ENCODE results near the gene CWH43.
"Not testable (repeated sequence)": the region's sequence is repeated elsewhere in the genome, so short reads cannot be mapped to it uniquely, and the experiment has no call there.

Gene CWH43

DNA sequence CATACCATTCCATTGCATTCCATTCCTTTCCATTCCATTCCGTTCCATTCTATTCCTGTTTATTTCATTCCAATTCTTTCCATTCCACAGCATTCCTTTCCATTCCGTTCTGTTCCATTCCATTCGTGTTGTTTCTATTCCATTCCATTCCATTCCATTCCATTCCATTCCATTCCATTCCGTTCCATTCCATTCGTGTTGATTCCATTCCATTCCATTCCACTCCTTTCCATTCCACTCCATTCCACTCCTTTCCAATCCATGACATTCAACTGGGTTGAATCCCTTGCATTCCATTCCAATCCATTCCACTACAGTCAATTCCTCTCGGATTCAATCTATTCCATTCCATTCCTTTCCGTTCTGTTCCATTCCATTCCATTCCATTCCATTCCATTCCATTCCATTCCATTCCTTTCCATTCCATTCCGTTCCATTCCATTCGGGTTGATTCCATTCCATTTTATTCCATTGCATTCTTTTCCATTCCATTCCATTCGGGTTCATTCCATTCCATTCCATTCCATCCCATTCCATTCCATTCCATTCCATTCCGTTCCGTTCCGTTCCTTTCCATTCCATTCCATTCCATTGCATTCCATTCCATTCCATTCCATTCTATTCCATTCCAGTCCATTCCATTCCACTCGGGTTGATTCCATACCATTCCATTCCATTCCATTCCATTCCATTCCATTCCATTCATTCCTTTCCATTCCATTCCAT lies 112.1 kb downstream of the CWH43 start:
- DNase-seq, result not testable (repeated sequence)

- not testable (repeated sequence) for DNase-seq
These were observed 113.9 kb downstream of the CWH43 start for GRCh38 chr4:49099831-49100444.

DNA sequence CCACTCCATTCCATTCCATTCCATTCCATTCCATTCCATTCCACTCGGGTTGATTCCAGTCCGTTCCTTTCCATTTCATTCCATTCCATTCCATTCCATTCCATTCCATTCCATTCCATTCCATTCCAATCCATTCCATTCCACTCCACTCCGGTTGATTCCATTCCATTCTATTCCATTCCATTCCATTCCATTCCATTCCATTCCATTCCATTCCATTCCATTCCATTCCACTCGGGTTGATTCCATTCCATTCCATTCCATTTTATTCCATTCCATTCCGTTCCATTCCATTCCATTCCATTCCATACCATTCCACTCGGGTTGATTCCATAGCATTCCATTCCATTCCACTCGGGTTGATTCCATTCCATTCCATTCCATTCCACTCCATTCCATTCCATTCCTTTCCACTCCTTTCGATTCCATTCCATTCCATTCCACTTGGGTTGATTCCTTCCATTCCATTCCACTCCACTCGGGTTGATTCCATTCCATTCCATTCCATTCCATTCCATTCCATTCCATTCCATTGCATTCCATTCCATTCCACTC lies 116.3 kb downstream of the CWH43 start:
- DNase-seq, result not testable (repeated sequence)

- not testable (repeated sequence) for DNase-seq
These were observed 117.5 kb downstream of the CWH43 start for GRCh38 chr4:49103436-49104136.

- DNase-seq, result not testable (repeated sequence)
These were observed 118.3 kb downstream of the CWH43 start for GRCh38 chr4:49104231-49104930.

- DNase-seq, result not testable (repeated sequence)
These were observed 119.3 kb downstream of the CWH43 start for GRCh38 chr4:49105248-49105904.

GRCh38 chr4:49107262-49107661 lies 121.2 kb downstream of the CWH43 start:
- DNase-seq, result not testable (repeated sequence)

- DNase-seq, result not testable (repeated sequence)
These were observed 122.3 kb downstream of the CWH43 start for GRCh38 chr4:49108183-49108978.

- not testable (repeated sequence) for DNase-seq
These were observed 123.6 kb downstream of the CWH43 start for GRCh38 chr4:49109567-49110166.

DNA sequence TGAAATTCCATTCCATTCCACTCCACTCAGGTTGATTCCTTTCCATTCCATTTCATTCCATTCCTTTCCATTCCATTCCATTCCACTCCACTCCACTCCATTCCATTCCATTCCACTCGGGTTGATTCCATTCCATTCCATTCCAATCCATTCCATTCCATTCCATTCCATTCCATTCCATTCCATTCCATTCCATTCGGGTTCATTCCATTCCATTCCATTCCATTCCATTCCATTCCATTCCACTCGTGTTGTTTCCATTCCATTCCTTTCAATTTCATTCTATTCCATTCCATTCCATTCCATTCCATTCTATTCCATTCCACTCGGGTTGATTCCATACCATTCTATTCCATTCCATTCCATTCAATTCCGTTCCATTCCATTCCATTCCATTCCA lies 124.5 kb downstream of the CWH43 start:
- DNase-seq, result not testable (repeated sequence)

Data from stimulated activated CD4-positive, alpha-beta T cell treated with anti-CD3 and anti-CD28 coated beads, Interleukin-12 subunit alpha, Interleukin-12 subunit beta, amount 100 ng/mL, for 4 hours (primary cell).